ENCODE results near the gene SCART1.

GRCh38 chr10:133454204-133454893, 604 bp downstream of the SCART1 start:
- TF ChIP-seq POLR2A (IDR thresholded peaks at IDR 0.05): no peak
- TF ChIP-seq, protein P1, sequence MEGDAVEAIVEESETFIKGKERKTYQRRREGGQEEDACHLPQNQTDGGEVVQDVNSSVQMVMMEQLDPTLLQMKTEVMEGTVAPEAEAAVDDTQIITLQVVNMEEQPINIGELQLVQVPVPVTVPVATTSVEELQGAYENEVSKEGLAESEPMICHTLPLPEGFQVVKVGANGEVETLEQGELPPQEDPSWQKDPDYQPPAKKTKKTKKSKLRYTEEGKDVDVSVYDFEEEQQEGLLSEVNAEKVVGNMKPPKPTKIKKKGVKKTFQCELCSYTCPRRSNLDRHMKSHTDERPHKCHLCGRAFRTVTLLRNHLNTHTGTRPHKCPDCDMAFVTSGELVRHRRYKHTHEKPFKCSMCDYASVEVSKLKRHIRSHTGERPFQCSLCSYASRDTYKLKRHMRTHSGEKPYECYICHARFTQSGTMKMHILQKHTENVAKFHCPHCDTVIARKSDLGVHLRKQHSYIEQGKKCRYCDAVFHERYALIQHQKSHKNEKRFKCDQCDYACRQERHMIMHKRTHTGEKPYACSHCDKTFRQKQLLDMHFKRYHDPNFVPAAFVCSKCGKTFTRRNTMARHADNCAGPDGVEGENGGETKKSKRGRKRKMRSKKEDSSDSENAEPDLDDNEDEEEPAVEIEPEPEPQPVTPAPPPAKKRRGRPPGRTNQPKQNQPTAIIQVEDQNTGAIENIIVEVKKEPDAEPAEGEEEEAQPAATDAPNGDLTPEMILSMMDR (IDR thresholded peaks at IDR 0.05): no peak
- no peak for TF ChIP-seq POLR2AphosphoS5 (IDR thresholded peaks at IDR 0.05)

Data from gastroesophageal sphincter (tissue), 3 donors.